ENCODE data around the gene MKRN2. TPM values are rescaled to one million over a fixed set of nuclear protein-coding genes. Genes with fewer than 3 reads are reported as not detected.

MKRN2 gene
- total and polyA plus RNA-seq, 2 donors (not counting 3 experiments of a cell fraction or from before 2014, with no cell fraction given), result 27.3 to 29.9 TPM

DNA sequence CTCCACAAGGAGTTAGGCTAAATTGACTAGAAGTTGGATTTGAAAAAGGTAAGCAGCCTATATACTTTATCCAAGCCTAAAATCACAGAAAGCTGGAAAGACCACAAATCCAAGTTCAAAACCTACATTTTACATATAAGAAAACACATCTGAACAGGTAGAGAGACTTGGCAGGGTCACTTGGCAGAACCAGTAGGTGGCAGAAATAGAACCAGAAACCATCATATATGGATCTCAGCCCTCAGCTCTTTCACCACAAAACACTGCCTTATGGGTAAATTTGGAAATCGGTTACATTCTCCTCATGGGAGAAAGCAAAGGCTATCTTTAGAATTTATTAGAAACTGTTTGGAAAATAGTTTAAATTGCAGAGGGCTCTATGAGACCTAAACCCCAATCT, 44.2 kb downstream of the MKRN2 start:
- no peak for TF ChIP-seq MYC (IDR thresholded peaks at IDR 0.05; ENCODE audit: low read depth, low read length)
- no peak for TF ChIP-seq POLR2A (IDR thresholded peaks at IDR 0.05; ENCODE audit: low read depth, low read length)
- TF ChIP-seq JUN (IDR thresholded peaks at IDR 0.05; ENCODE audit: borderline replicate concordance, insufficient read depth, insufficient read length, low read depth), result no peak
- no peak for TF ChIP-seq MAX (IDR thresholded peaks at IDR 0.05; ENCODE audit: insufficient read depth, insufficient read length)
- TF ChIP-seq GATA2 (IDR thresholded peaks at IDR 0.05; ENCODE audit: insufficient read depth, insufficient read length, low read depth, low read length), result no peak
- TF ChIP-seq FOS (IDR thresholded peaks at IDR 0.05; ENCODE audit: borderline replicate concordance, insufficient read depth, low read length), result no peak
- no peak for TF ChIP-seq EZH2 (IDR thresholded peaks at IDR 0.05; ENCODE audit: borderline replicate concordance, low read depth, low read length, severe bottlenecking)
- TF ChIP-seq, protein P1, sequence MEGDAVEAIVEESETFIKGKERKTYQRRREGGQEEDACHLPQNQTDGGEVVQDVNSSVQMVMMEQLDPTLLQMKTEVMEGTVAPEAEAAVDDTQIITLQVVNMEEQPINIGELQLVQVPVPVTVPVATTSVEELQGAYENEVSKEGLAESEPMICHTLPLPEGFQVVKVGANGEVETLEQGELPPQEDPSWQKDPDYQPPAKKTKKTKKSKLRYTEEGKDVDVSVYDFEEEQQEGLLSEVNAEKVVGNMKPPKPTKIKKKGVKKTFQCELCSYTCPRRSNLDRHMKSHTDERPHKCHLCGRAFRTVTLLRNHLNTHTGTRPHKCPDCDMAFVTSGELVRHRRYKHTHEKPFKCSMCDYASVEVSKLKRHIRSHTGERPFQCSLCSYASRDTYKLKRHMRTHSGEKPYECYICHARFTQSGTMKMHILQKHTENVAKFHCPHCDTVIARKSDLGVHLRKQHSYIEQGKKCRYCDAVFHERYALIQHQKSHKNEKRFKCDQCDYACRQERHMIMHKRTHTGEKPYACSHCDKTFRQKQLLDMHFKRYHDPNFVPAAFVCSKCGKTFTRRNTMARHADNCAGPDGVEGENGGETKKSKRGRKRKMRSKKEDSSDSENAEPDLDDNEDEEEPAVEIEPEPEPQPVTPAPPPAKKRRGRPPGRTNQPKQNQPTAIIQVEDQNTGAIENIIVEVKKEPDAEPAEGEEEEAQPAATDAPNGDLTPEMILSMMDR (IDR thresholded peaks at IDR 0.05; ENCODE audit: extremely low read depth in 1 of 2, insufficient read depth in 1 of 2, low read depth in 1 of 2, low read length in 2 of 2), result no peak
- TF ChIP-seq POLR2AphosphoS5 (IDR thresholded peaks at IDR 0.05; ENCODE audit: insufficient read depth, low read depth, low read length), result no peak
- POLR2A ChIA-PET, result no interaction called here
- Histone ChIP-seq H3K9me3 (replicated peaks; ENCODE audit: control insufficient read depth, insufficient read depth, low read length) (no peaks in the 10 kb centered on the region), H4K20me1 (replicated peaks; ENCODE audit: control insufficient read depth, extremely low read depth, insufficient read depth, low read length) (no peaks in the 10 kb centered on the region), H3K27me3 (ENCODE audit: control insufficient read depth in 2 of 2, insufficient read depth in 2 of 2, low read length in 2 of 2) (no peaks in the 10 kb centered on the region), H3K9me1 (replicated peaks; ENCODE audit: control insufficient read depth, extremely low read depth, insufficient read depth, low read length) (no peaks in the 10 kb centered on the region), H3K36me3 (ENCODE audit: control insufficient read depth in 2 of 2, extremely low read depth in 1 of 2, insufficient read depth in 2 of 2, low read length in 2 of 2) (peaks cover 15 to 18% of the 10 kb centered on the region in 2 experiments), H3K4me2 (ENCODE audit: insufficient read depth, low read length) (no peak overlapping the region), H3K4me1 (ENCODE audit: control insufficient read depth, extremely low read depth, insufficient read depth, low read length) (peaks cover 6% of the 10 kb centered on the region), H2AFZ (ENCODE audit: low read depth, low read length) (no peak overlapping the region), H3K4me3 (replicated peaks in 1 of 3; ENCODE audit: insufficient read depth in 1 of 3, low read depth in 1 of 3, low read length in 3 of 3) (no peak overlapping the region), H3K9ac (replicated peaks; ENCODE audit: extremely low read depth, insufficient read depth, low read length) (no peak overlapping the region), H3K27ac (ENCODE audit: insufficient read depth, low read depth, low read length) (no peak overlapping the region), H3K79me2 (ENCODE audit: control insufficient read depth, insufficient read depth, low read length) (no peaks in the 10 kb centered on the region)
- CTCF ChIA-PET, result interaction anchor here (1.0 to 1.2 kb wide), 2 partner anchors 14 to 31 kb away, joined by 3 read pairs; no protein-coding TSS in a partner anchor
- intact Hi-C loops (cut with micrococcal nuclease) (no loop called here), dilution Hi-C loops (cut with MboI; ENCODE audit: extremely low pct_ligation_motif_present, low sequenced_read_pairs) (no loop called here)
- no peak for DNase-seq (ENCODE audit: low read depth, low spot score)
- BruUV-seq (replicated peaks), result no TSS peak
- no peak for FAIRE-seq

All from endothelial cell of umbilical vein (primary cell).